ENCODE results near the gene DCD. TPM values are rescaled to one million over a fixed set of nuclear protein-coding genes. Genes with fewer than 3 reads are reported as not detected.
"Not testable (repeated sequence)": the region's sequence is repeated elsewhere in the genome, so short reads cannot be mapped to it uniquely, and the experiment has no call there.

The DCD gene
- total RNA-seq, 4 donors from 2014 or later, result not detected

DNA sequence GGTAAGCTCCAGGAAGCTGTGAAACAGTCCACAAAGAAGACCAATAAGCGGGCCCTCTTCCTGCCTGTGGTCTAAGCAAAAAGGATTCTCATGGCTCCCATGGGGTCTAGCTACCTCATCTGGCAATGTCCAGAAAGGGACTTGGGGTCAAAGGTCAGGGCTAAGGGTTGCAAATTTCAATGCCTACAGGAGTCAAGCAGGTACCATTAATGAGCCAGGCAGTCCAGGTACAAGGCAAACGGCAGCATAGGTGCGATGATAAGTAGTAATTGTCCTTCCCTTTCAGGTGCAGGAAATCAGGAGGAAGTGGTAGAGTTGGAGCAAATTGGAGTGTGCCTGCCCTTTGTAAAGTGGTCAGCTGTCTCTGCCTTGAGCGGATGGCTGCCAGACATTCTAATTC, 7.1 kb downstream of the DCD start:
- no peak for TF ChIP-seq POLR2A (IDR thresholded peaks at IDR 0.05)
- TF ChIP-seq, protein P1, sequence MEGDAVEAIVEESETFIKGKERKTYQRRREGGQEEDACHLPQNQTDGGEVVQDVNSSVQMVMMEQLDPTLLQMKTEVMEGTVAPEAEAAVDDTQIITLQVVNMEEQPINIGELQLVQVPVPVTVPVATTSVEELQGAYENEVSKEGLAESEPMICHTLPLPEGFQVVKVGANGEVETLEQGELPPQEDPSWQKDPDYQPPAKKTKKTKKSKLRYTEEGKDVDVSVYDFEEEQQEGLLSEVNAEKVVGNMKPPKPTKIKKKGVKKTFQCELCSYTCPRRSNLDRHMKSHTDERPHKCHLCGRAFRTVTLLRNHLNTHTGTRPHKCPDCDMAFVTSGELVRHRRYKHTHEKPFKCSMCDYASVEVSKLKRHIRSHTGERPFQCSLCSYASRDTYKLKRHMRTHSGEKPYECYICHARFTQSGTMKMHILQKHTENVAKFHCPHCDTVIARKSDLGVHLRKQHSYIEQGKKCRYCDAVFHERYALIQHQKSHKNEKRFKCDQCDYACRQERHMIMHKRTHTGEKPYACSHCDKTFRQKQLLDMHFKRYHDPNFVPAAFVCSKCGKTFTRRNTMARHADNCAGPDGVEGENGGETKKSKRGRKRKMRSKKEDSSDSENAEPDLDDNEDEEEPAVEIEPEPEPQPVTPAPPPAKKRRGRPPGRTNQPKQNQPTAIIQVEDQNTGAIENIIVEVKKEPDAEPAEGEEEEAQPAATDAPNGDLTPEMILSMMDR (IDR thresholded peaks at IDR 0.05), result no peak

GRCh38 chr12:54639112-54639511, 9.1 kb downstream of the DCD start:
- H3K4me3 ChIP-seq; H3K36me3 ChIP-seq; H3K27me3 ChIP-seq; H3K9me3 ChIP-seq; intact Hi-C loops (cut with DNase I; ENCODE audit: low total_unique reads); DNase-seq; H3K4me1 ChIP-seq; H3K27ac ChIP-seq: not testable (repeated sequence)

More for the DNA sequence above, 7.1 kb downstream of the DCD start:
- intact Hi-C loops (cut with DNase I; ENCODE audit: low total_unique reads), result no loop called here
- H3K36me3 ChIP-seq, result no peaks in the 10 kb centered on the region
- H3K4me1 ChIP-seq, result no peaks in the 10 kb centered on the region
- H3K27me3 ChIP-seq, result no peaks in the 10 kb centered on the region
- no peaks in the 10 kb centered on the region for H3K9me3 ChIP-seq
- H3K4me3 ChIP-seq, result no peak overlapping the region
- H3K27ac ChIP-seq, result no peak overlapping the region
- no peak for DNase-seq

DNA sequence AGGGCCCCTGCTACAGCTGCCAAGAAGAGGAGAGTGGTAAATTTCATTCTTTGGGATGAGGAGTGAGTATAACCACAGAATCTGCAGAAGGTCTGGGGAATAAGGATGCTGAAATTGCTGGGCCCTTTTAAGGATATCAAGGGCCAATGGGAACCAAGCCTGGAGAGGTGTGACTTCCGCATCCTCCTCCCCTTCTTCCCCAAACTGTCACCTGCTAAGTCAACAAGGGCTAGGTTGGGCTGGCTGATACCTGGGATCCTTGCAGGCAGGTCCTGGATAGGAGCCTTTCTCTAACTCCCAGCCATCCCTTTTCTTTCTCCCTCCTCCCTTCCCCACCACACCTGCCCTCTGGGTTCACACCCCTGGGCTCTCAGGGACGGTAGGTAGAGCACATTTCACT, 13.4 kb downstream of the DCD start, which contains the start of gene LACRT:
TSS of gene LACRT (minus strand) at position 101 of the 400 bp plus-strand sequence. CDS start at position 47, 54 bp downstream.
- H3K9me3 ChIP-seq, result no peaks in the 10 kb centered on the region

DNA sequence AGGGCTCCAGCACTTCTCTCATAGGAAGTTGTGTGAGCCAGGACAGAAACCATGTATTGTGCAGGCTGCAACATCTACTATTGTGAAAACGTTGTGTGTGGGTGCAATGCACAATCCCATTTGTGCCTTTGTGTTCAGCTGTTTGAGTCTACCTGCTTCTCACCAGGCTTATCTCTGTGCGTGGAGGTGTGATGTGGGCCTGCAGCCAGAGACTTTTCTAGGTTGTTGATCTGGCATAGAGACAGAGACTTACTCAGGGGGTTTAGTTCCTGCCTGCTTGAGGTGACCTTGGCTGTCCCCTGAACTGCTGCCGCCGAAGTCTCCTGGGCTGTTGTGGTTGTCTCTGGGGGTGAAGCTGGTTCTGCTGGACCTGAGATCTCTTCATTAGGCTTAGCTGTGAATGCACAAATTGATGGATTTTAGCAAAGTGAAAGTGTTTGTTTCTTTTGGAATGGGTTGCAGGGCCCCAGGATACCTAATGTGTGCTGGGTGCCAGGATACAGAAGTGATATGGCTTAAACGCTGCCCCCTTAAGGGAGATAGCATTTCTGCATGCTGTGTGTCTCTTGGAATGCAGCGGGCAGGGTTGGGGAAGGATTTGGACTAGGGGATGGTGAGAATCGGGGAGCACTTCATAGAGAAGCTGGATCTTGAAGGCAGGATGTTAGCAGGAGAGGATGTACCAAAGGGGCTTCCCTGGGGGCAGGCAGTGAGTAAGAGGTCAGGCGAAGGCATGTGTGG, 16.0 kb downstream of the DCD start:
- no peak for DNase-seq
- no peaks in the 10 kb centered on the region for H3K27me3 ChIP-seq
- no peak for TF ChIP-seq POLR2A (IDR thresholded peaks at IDR 0.05)
- TF ChIP-seq, protein P1 (IDR thresholded peaks at IDR 0.05), result no peak
- intact Hi-C loops (cut with DNase I; ENCODE audit: low total_unique reads), result no loop called here
- no peak overlapping the region for H3K27ac ChIP-seq
- no peaks in the 10 kb centered on the region for H3K4me1 ChIP-seq
- no peaks in the 10 kb centered on the region for H3K9me3 ChIP-seq
- H3K36me3 ChIP-seq, result no peaks in the 10 kb centered on the region
- no peak overlapping the region for H3K4me3 ChIP-seq

More for the DNA sequence above, 13.4 kb downstream of the DCD start, which contains the start of gene LACRT:
- TF ChIP-seq POLR2A (IDR thresholded peaks at IDR 0.05), result no peak
- TF ChIP-seq, protein P1 (IDR thresholded peaks at IDR 0.05), result no peak
- Histone ChIP-seq H3K27ac (no peak within 1 kb of the TSS), H3K4me3 (no peak within 1 kb of the TSS), H3K4me1 (no peaks in the 10 kb centered on the region), H3K36me3 (no peaks in the 10 kb centered on the region), H3K27me3 (no peaks in the 10 kb centered on the region)
- DNase-seq, result no peak
- intact Hi-C loops (cut with DNase I; ENCODE audit: low total_unique reads), result no loop called here

DNA sequence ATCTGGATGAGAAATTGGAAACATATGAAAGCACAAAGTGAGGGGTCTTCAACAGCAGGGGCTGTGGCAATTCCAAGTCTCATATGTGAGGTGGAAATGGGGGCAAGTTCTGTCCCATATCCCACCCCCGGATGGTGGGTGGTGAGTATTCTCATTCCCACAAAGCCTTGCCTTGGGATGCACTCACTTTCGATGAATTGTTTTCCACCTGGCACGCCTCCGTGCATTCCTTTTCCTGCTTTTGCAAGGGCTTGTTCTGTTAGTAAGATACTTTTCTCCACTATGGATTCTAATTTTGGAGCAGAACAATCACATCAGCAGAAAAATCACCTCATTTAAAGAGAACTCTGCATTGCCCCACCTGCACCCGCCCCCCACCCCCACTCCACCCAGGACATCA, 16.6 kb downstream of the DCD start:
- no peak overlapping the region for H3K27ac ChIP-seq
- no peaks in the 10 kb centered on the region for H3K9me3 ChIP-seq
- intact Hi-C loops (cut with DNase I; ENCODE audit: low total_unique reads), result no loop called here
- TF ChIP-seq POLR2A (IDR thresholded peaks at IDR 0.05), result no peak
- TF ChIP-seq, protein P1 (IDR thresholded peaks at IDR 0.05), result no peak
- H3K4me3 ChIP-seq, result no peak overlapping the region
- DNase-seq, result no peak
- no peaks in the 10 kb centered on the region for H3K36me3 ChIP-seq
- no peaks in the 10 kb centered on the region for H3K27me3 ChIP-seq
- no peaks in the 10 kb centered on the region for H3K4me1 ChIP-seq

Measured in uterus (tissue), 4 donors.